Upper lobe of left lung (tissue), 4 donors: ENCODE data around the gene OR51G1.

ENCODE experiments used
- CTCF ChIP-seq, 6 experiments: fragments of 450-650 bp in 4 of 6; fragments of 200-600 bp in 2 of 6; sonication (generic) in 2 of 6; IDR thresholded peaks; one replicate each; pipeline ENCODE4 v1.5.1; 2016 to 2019; ENCODE audit warnings: antibody characterized with exemption in 6 of 6
- EP300 ChIP-seq, 4 donors: sonication (generic); formaldehyde crosslinking; IDR thresholded peaks; one replicate each; pipeline ENCODE4 v1.5.1; 2017; ENCODE audit warnings: antibody characterized with exemption in 4 of 4, control low read depth in 2 of 4
- POLR2A ChIP-seq, 4 donors: fragments of 450-650 bp; IDR thresholded peaks; one replicate each; pipeline ENCODE4 v1.5.1; 2016 to 2017; ENCODE audit warnings: antibody characterized with exemption in 4 of 4, mild to moderate bottlenecking in 2 of 4
- POLR2AphosphoS5 ChIP-seq, 2 donors: sonication (generic); formaldehyde crosslinking; IDR thresholded peaks; one replicate each; pipeline ENCODE4 v1.5.1; 2017; ENCODE audit warnings: antibody characterized with exemption in 2 of 2

DNA sequence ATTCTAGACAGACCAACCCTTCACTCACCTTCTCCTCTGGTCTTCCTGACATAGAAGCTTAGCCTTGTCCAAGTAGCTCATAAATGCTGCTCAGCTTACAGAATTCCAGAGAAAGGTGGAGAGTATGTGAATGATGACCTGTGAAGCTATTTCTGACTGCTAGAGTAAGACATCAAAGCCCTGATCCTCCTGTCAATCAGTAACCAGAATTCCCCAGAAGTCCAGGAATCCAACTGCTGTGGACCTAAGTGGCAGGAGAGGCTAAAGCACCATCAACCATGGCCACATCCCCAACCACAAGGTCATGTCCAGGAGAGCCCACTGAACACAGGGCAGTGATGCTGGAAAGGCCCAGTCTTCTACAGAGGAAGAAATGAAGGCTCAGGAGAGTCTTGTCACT lies 7.6 kb downstream of the OR51G1 start:
- TF ChIP-seq CTCF (IDR thresholded peaks at IDR 0.05) (no peak), POLR2A (IDR thresholded peaks at IDR 0.05) (no peak), POLR2AphosphoS5 (IDR thresholded peaks at IDR 0.05) (no peak), EP300 (IDR thresholded peaks at IDR 0.05) (no peak)
